PC-3 (cell line): ENCODE measurements around the gene KRT86.

Source experiments
- CTCF ChIP-seq: fragments of 300-600 bp; sonication (generic); conservative IDR thresholded peaks from 2 replicates; pipeline ENCODE4 v1.5.1; 2017; ENCODE audit warnings: antibody characterized with exemption, low read depth, mild to moderate bottlenecking, low read length
- EZH2 ChIP-seq: fragments of 300-600 bp; sonication (generic); IDR thresholded peaks from one replicate; pipeline ENCODE4 v1.6.1; 2017; ENCODE audit warnings: antibody characterized with exemption, mild to moderate bottlenecking, low read length; ENCODE audit not compliant: unreplicated experiment
- EZH2phosphoT487 ChIP-seq: fragments of 300-600 bp; sonication (generic); IDR thresholded peaks from 2 replicates; pipeline ENCODE4 v1.6.1; 2018; ENCODE audit warnings: mild to moderate bottlenecking, antibody characterized with exemption, low read length, borderline replicate concordance

- no peak for TF ChIP-seq CTCF
- no peak for TF ChIP-seq EZH2
- TF ChIP-seq EZH2phosphoT487: no peak
These were observed 10.2 kb downstream of the KRT86 start for GRCh38 chr12:52284562-52285171.
